ENCODE results near the gene SRRM3. TPM values are rescaled to one million over a fixed set of nuclear protein-coding genes. Genes with fewer than 3 reads are reported as not detected.

SRRM3 gene
- total RNA-seq, 2 experiments from 2014 or later: not detected

- DNase-seq (ENCODE audit: low spot score): no peak
Measured at GRCh38 chr7:76252021-76252420, 50.3 kb downstream of the SRRM3 start.

GRCh38 chr7:76254781-76255180 lies 53.1 kb downstream of the SRRM3 start:
- Histone ChIP-seq H3K27ac (ENCODE audit: low read depth, low read length, poor library complexity, severe bottlenecking) (no peak overlapping the region), H3K4me3 (ENCODE audit: low read depth, low read length, poor library complexity, severe bottlenecking) (no peak overlapping the region), H2AFZ (ENCODE audit: low read length) (no peak overlapping the region), H3K9me3 (ENCODE audit: low read length) (no peaks in the 10 kb centered on the region), H3K79me2 (ENCODE audit: insufficient read depth, low read depth, low read length) (no peaks in the 10 kb centered on the region), H3K4me2 (ENCODE audit: low read length) (no peak overlapping the region), H3K9me2 (ENCODE audit: insufficient read depth, low read length) (no peaks in the 10 kb centered on the region), H4K20me1 (ENCODE audit: insufficient read depth, low read length) (no peaks in the 10 kb centered on the region), H3K36me3 (ENCODE audit: insufficient read depth, low read length) (no peaks in the 10 kb centered on the region), H3K4me1 (ENCODE audit: insufficient read depth, low read length, poor library complexity, severe bottlenecking) (no peaks in the 10 kb centered on the region)
- ChIA-PET CTCF (ENCODE audit: unreplicated experiment) (interaction anchor here (0.6 to 1.3 kb wide), 2 partner anchors 9 to 20 kb away, joined by 3 read pairs; no protein-coding TSS in a partner anchor), POLR2A (interaction anchor here (0.5 to 1.3 kb wide), 2 partner anchors 63 to 1300 kb away, joined by 3 to 4 read pairs; no protein-coding TSS in a partner anchor)
- no TSS peak for BruUV-seq (replicated peaks)
- intact Hi-C loops (cut with micrococcal nuclease; ENCODE audit: unreplicated experiment): no loop called here
- DNase-seq (ENCODE audit: low spot score): no peak
- TF ChIP-seq CTCF (conservative IDR thresholded peaks at IDR 0.05; ENCODE audit: low read length) (no peak), EZH2phosphoT487 (IDR thresholded peaks at IDR 0.05; ENCODE audit: borderline replicate concordance, low read depth, low read length) (no peak)

More at GRCh38 chr7:76252021-76252420, 50.3 kb downstream of the SRRM3 start:
- H3K4me1 ChIP-seq (ENCODE audit: insufficient read depth, low read length, poor library complexity, severe bottlenecking): no peaks in the 10 kb centered on the region
- H3K4me3 ChIP-seq (ENCODE audit: low read depth, low read length, poor library complexity, severe bottlenecking): no peak overlapping the region
- BruUV-seq (replicated peaks): no TSS peak
- H3K9me2 ChIP-seq (ENCODE audit: insufficient read depth, low read length): no peaks in the 10 kb centered on the region
- H2AFZ ChIP-seq (ENCODE audit: low read length): no peak overlapping the region
- no peak overlapping the region for H3K4me2 ChIP-seq (ENCODE audit: low read length)
- no peak for TF ChIP-seq CTCF (conservative IDR thresholded peaks at IDR 0.05; ENCODE audit: low read length)
- no peak for TF ChIP-seq EZH2phosphoT487 (IDR thresholded peaks at IDR 0.05; ENCODE audit: borderline replicate concordance, low read depth, low read length)
- H3K9me3 ChIP-seq (ENCODE audit: low read length): no peaks in the 10 kb centered on the region
- no peak overlapping the region for H3K27ac ChIP-seq (ENCODE audit: low read depth, low read length, poor library complexity, severe bottlenecking)
- ChIA-PET POLR2A (no interaction called here), CTCF (ENCODE audit: unreplicated experiment) (no interaction called here)
- H4K20me1 ChIP-seq (ENCODE audit: insufficient read depth, low read length): no peaks in the 10 kb centered on the region
- intact Hi-C loops (cut with micrococcal nuclease; ENCODE audit: unreplicated experiment): no loop called here
- no peaks in the 10 kb centered on the region for H3K79me2 ChIP-seq (ENCODE audit: insufficient read depth, low read depth, low read length)
- no peaks in the 10 kb centered on the region for H3K36me3 ChIP-seq (ENCODE audit: insufficient read depth, low read length)

- ChIA-PET CTCF (ENCODE audit: unreplicated experiment) (no interaction called here), POLR2A (no interaction called here)
- H3K79me2 ChIP-seq (ENCODE audit: insufficient read depth, low read depth, low read length): no peaks in the 10 kb centered on the region
- no peaks in the 10 kb centered on the region for H3K9me2 ChIP-seq (ENCODE audit: insufficient read depth, low read length)
- H3K9me3 ChIP-seq (ENCODE audit: low read length): no peaks in the 10 kb centered on the region
- intact Hi-C loops (cut with micrococcal nuclease; ENCODE audit: unreplicated experiment): no loop called here
- H2AFZ ChIP-seq (ENCODE audit: low read length): no peak overlapping the region
- no TSS peak for BruUV-seq (replicated peaks)
- no peak overlapping the region for H3K4me3 ChIP-seq (ENCODE audit: low read depth, low read length, poor library complexity, severe bottlenecking)
- H3K4me1 ChIP-seq (ENCODE audit: insufficient read depth, low read length, poor library complexity, severe bottlenecking): peaks cover 4% of the 10 kb centered on the region
- no peaks in the 10 kb centered on the region for H4K20me1 ChIP-seq (ENCODE audit: insufficient read depth, low read length)
- DNase-seq (ENCODE audit: low spot score): no peak
- no peaks in the 10 kb centered on the region for H3K36me3 ChIP-seq (ENCODE audit: insufficient read depth, low read length)
- no peak for TF ChIP-seq EZH2phosphoT487 (IDR thresholded peaks at IDR 0.05; ENCODE audit: borderline replicate concordance, low read depth, low read length)
- TF ChIP-seq CTCF (conservative IDR thresholded peaks at IDR 0.05; ENCODE audit: low read length): no peak
- H3K27ac ChIP-seq (ENCODE audit: low read depth, low read length, poor library complexity, severe bottlenecking): no peak overlapping the region
- no peak overlapping the region for H3K4me2 ChIP-seq (ENCODE audit: low read length)
Measured at GRCh38 chr7:76257973-76258372, 56.3 kb downstream of the SRRM3 start.
